Transverse colon (tissue), 4 donors: ENCODE data around the gene CASP8.

Experiments used
- POLR2AphosphoS5 ChIP-seq, 3 donors: sonication (generic); formaldehyde crosslinking; IDR thresholded peaks; one replicate each; pipeline ENCODE4 v1.6.1; 2016; ENCODE audit warnings: antibody characterized with exemption in 3 of 3
- TF ChIP-seq, protein P1 (sequence below), 5 experiments: fragments of 200-600 bp in 3 of 5; fragments of 450-650 bp in 2 of 5; sonication (generic) in 3 of 5; IDR thresholded peaks; 1 replicate in 2 of 5; 2 replicates in 3 of 5; pipeline ENCODE4 v1.5.1; 2016 to 2017; ENCODE audit warnings: antibody characterized with exemption in 5 of 5, inconsistent platforms in 3 of 5, mild to moderate bottlenecking in 2 of 5, moderate library complexity in 1 of 5

DNA sequence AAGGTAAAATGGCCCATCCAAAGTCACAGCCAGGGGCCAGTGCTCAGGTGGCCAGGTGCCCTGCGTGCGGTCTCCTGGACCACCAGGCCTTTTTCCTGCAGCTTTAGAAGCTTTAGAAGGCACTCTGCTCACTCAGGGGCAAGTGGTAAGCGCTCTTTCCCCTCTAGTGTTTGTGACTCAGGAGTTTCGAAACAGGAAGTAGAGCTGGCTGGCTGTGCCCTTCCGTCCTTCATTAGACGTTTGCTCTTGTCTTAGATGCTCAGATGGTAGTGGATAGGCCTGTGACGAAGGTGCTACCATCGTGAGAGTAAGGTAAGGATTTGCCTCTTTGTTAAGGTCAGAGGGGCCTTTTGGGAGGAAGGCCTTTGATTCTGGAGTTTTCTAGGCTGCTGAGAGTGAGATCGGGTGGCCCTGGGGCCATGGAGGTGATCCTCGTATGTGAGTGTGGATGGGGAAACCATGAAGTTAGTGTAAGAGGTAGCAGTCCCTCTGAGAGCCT is at the start of gene CASP8:
- TF ChIP-seq, protein P1, sequence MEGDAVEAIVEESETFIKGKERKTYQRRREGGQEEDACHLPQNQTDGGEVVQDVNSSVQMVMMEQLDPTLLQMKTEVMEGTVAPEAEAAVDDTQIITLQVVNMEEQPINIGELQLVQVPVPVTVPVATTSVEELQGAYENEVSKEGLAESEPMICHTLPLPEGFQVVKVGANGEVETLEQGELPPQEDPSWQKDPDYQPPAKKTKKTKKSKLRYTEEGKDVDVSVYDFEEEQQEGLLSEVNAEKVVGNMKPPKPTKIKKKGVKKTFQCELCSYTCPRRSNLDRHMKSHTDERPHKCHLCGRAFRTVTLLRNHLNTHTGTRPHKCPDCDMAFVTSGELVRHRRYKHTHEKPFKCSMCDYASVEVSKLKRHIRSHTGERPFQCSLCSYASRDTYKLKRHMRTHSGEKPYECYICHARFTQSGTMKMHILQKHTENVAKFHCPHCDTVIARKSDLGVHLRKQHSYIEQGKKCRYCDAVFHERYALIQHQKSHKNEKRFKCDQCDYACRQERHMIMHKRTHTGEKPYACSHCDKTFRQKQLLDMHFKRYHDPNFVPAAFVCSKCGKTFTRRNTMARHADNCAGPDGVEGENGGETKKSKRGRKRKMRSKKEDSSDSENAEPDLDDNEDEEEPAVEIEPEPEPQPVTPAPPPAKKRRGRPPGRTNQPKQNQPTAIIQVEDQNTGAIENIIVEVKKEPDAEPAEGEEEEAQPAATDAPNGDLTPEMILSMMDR (IDR thresholded peaks at IDR 0.05) = no peak
- peak; percentile 71 to 78 (median 71) for TF ChIP-seq POLR2AphosphoS5 (IDR thresholded peaks at IDR 0.05)
